ENCODE measurements around the gene TUBB. TPM values are rescaled to one million over a fixed set of nuclear protein-coding genes. Genes with fewer than 3 reads are reported as not detected.

TUBB gene
- total and polyA plus RNA-seq, 2 of the 4 experiments (the other 2 are of a cell fraction): 1,401 to 2,004 TPM

GRCh38 chr6:30732237-30732943 lies 12.2 kb downstream of the TUBB start:
- in situ Hi-C loops (cut with MboI; ENCODE audit: low sequenced_read_pairs): no loop called here
- no peak for DNase-seq

More at GRCh38 chr6:30732237-30732943, 12.2 kb downstream of the TUBB start:
- Histone ChIP-seq H3K4me3 (ENCODE audit: insufficient read depth, low read depth, low read length) (no peak overlapping the region), H3K18ac (ENCODE audit: low read depth, low read length) (no peak overlapping the region), H3K4me2 (ENCODE audit: low read depth, low read length) (no peak overlapping the region), H3K27me3 (ENCODE audit: control insufficient read depth, insufficient read depth, low read length) (no peaks in the 10 kb centered on the region), H2AK5ac (ENCODE audit: low read depth, low read length) (no peak overlapping the region), H4K5ac (ENCODE audit: low read depth, low read length) (no peak overlapping the region), H3K23ac (ENCODE audit: low read depth, low read length) (no peak overlapping the region), H3K14ac (replicated peaks; ENCODE audit: low read depth, low read length) (no peak overlapping the region), H3K36me3 (ENCODE audit: control insufficient read depth, insufficient read depth, low read length) (peaks cover 61% of the 10 kb centered on the region), H2BK5ac (ENCODE audit: low read depth, low read length, poor library complexity, severe bottlenecking) (no peak overlapping the region), H3K4me1 (ENCODE audit: control insufficient read depth, insufficient read depth, low read length) (no peaks in the 10 kb centered on the region), H4K8ac (ENCODE audit: low read depth in 2 of 2, low read length in 2 of 2) (no peak overlapping the region), H4K91ac (ENCODE audit: insufficient read depth, low read depth, low read length) (no peak overlapping the region), H3K4ac (ENCODE audit: low read depth, low read length) (no peak overlapping the region), H2BK15ac (ENCODE audit: low read depth, low read length) (no peak overlapping the region), H2AFZ (replicated peaks; ENCODE audit: low read length, poor library complexity) (no peak overlapping the region), H2BK20ac (ENCODE audit: low read depth, low read length) (no peak overlapping the region), H2BK120ac (ENCODE audit: low read depth, low read length) (no peak overlapping the region), H3K27ac (ENCODE audit: insufficient read depth, low read length) (no peak overlapping the region), H3K56ac (ENCODE audit: extremely low read depth, insufficient read depth, low read length) (no peak overlapping the region), H3K9ac (ENCODE audit: low read depth, low read length) (no peak overlapping the region), H3K9me3 (ENCODE audit: control insufficient read depth, insufficient read depth, low read length) (no peaks in the 10 kb centered on the region), H2AK9ac (replicated peaks; ENCODE audit: low read depth, low read length, poor library complexity) (peak overlapping the region; percentile 33), H3K79me1 (ENCODE audit: low read depth in 1 of 2, low read length in 2 of 2) (peaks cover 41 to 74% of the 10 kb centered on the region in 2 experiments), H3K9me1 (ENCODE audit: insufficient read depth, low read length) (no peaks in the 10 kb centered on the region), H4K20me1 (ENCODE audit: insufficient read depth, low read length) (peaks cover 10% of the 10 kb centered on the region; the same call in 1 of the 2 replicates)
- CTCF ChIA-PET: no interaction called here
- dilution Hi-C loops (cut with HindIII; ENCODE audit: low sequenced_read_pairs, unreplicated experiment): no loop called here
- 85% methylated on average over 5 of the region's 12 CpGs; no CpG with 5 or more reads in 1 of the 2 experiments for WGBS, 2 experiments (ENCODE audit: extremely low coverage in 2 of 2, insufficient read length in 1 of 2)
- intact Hi-C loops (cut with micrococcal nuclease): no loop called here
- ATAC-seq (ENCODE audit: low read depth): no peak
- POLR2A ChIA-PET (ENCODE audit: unreplicated experiment): no interaction called here
- TF ChIP-seq MAFK (IDR thresholded peaks at IDR 0.05; ENCODE audit: low read depth, low read length) (no peak), MXI1 (IDR thresholded peaks at IDR 0.05; ENCODE audit: borderline replicate concordance, low read depth, low read length) (no peak), RFX5 (IDR thresholded peaks at IDR 0.05; ENCODE audit: low read depth, low read length) (no peak), POLR2A (IDR thresholded peaks at IDR 0.05; ENCODE audit: low read depth, low read length) (no peak), NFE2L2 (IDR thresholded peaks at IDR 0.05; ENCODE audit: low read depth, low read length) (no peak), SMC3 (IDR thresholded peaks at IDR 0.05; ENCODE audit: low read depth, low read length) (no peak), RCOR1 (IDR thresholded peaks at IDR 0.05; ENCODE audit: insufficient replicate concordance, low read length) (no peak), CHD1 (IDR thresholded peaks at IDR 0.05; ENCODE audit: low read depth, low read length) (no peak)
- TF ChIP-seq, protein P1, sequence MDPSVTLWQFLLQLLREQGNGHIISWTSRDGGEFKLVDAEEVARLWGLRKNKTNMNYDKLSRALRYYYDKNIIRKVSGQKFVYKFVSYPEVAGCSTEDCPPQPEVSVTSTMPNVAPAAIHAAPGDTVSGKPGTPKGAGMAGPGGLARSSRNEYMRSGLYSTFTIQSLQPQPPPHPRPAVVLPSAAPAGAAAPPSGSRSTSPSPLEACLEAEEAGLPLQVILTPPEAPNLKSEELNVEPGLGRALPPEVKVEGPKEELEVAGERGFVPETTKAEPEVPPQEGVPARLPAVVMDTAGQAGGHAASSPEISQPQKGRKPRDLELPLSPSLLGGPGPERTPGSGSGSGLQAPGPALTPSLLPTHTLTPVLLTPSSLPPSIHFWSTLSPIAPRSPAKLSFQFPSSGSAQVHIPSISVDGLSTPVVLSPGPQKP (IDR thresholded peaks at IDR 0.05; ENCODE audit: borderline replicate concordance, low read depth, low read length): no peak
- BruUV-seq (replicated peaks): no TSS peak
